ENCODE data around the gene CCL14.

The CCL14 gene

GRCh38 chr17:35969558-35970380 lies 16.8 kb downstream of the CCL14 start:
- Histone ChIP-seq H3K9me3 (ENCODE audit: control extremely low read depth in 1 of 5, control insufficient read depth in 4 of 5, insufficient read depth in 2 of 5, low read depth in 1 of 5, low read length in 4 of 5) (no peaks in the 10 kb centered on the region), H3K4me1 (ENCODE audit: control extremely low read depth in 1 of 4, control insufficient read depth in 4 of 4, insufficient read depth in 4 of 4, low read length in 3 of 4) (peaks cover 0 to 6% (median 3%) of the 10 kb centered on the region in 4 experiments), H3K27me3 (replicated peaks in 2 of 5; ENCODE audit: control insufficient read depth in 4 of 5, insufficient read depth in 5 of 5, low read length in 4 of 5) (no peaks in the 10 kb centered on the region), H3K36me3 (ENCODE audit: control insufficient read depth in 4 of 4, insufficient read depth in 4 of 4, low read length in 3 of 4) (no peaks in the 10 kb centered on the region), H3K27ac (ENCODE audit: insufficient read depth in 1 of 2, low read depth in 1 of 2, low read length in 2 of 2, poor library complexity in 1 of 2, severe bottlenecking in 2 of 2) (no peak overlapping the region), H3K4me3 (ENCODE audit: control insufficient read depth in 1 of 7, extremely low read depth in 1 of 7, insufficient read depth in 4 of 7, low read depth in 2 of 7, low read length in 6 of 7) (no peak overlapping the region)
- ChIA-PET CTCF (interaction anchor here (0.6 to 21.0 kb wide), 13 partner anchors 9 to 179 kb away, joined by 3 to 370 read pairs (median 4); partner anchors contain the start of gene CCL15), POLR2A (no interaction called here)
- 51% methylated on average over 6 of the region's 8 CpGs for WGBS (ENCODE audit: insufficient coverage)
- peak; percentile 78 to 87 (median 79) for DNase-seq

- no peaks in the 10 kb centered on the region for H3K9me3 ChIP-seq (ENCODE audit: control extremely low read depth in 1 of 5, control insufficient read depth in 4 of 5, insufficient read depth in 2 of 5, low read depth in 1 of 5, low read length in 4 of 5)
- H3K36me3 ChIP-seq (ENCODE audit: control insufficient read depth in 4 of 4, insufficient read depth in 4 of 4, low read length in 3 of 4), result no peaks in the 10 kb centered on the region
- no peak overlapping the region for H3K4me3 ChIP-seq (ENCODE audit: control insufficient read depth in 1 of 7, extremely low read depth in 1 of 7, insufficient read depth in 4 of 7, low read depth in 2 of 7, low read length in 6 of 7)
- WGBS (ENCODE audit: insufficient coverage), result 97% methylated on average over 7 of the region's 10 CpGs
- POLR2A ChIA-PET, result no interaction called here
- CTCF ChIA-PET, result interaction anchor here (0.8 to 21.0 kb wide), 8 partner anchors 8 to 180 kb away, joined by 3 to 370 read pairs (median 6); no protein-coding TSS in a partner anchor
- H3K4me1 ChIP-seq (ENCODE audit: control extremely low read depth in 1 of 4, control insufficient read depth in 4 of 4, insufficient read depth in 4 of 4, low read length in 3 of 4), result peaks cover 0 to 5% (median 2%) of the 10 kb centered on the region in 4 experiments
- no peaks in the 10 kb centered on the region for H3K27me3 ChIP-seq (replicated peaks in 2 of 5; ENCODE audit: control insufficient read depth in 4 of 5, insufficient read depth in 5 of 5, low read length in 4 of 5)
- no peak overlapping the region for H3K27ac ChIP-seq (ENCODE audit: insufficient read depth in 1 of 2, low read depth in 1 of 2, low read length in 2 of 2, poor library complexity in 1 of 2, severe bottlenecking in 2 of 2)
- DNase-seq, result no peak
Observed at GRCh38 chr17:35968520-35969054, 17.9 kb downstream of the CCL14 start.

DNA sequence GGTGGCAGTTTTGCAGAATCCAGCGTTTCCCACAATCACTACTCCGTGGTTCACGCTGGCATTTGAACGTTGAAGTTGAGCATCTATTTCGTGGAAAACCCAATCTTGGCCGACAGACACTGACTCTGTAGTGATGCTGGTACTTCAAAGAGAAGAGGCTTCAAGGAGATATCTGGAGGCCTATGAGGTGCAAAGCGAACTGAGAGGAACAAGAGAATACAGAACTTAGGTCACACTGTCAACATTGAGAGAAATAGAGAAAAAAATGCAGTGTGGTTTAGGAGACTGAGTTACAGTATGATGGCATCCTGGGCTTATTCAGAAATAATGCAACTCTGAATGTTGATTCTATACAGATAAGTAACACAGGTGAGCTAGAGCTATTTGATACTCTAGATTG lies 21.3 kb downstream of the CCL14 start:
- Histone ChIP-seq H3K36me3 (ENCODE audit: control insufficient read depth in 4 of 4, insufficient read depth in 4 of 4, low read length in 3 of 4) (no peaks in the 10 kb centered on the region), H3K4me3 (ENCODE audit: control insufficient read depth in 1 of 7, extremely low read depth in 1 of 7, insufficient read depth in 4 of 7, low read depth in 2 of 7, low read length in 6 of 7) (no peak overlapping the region), H3K9me3 (ENCODE audit: control extremely low read depth in 1 of 5, control insufficient read depth in 4 of 5, insufficient read depth in 2 of 5, low read depth in 1 of 5, low read length in 4 of 5) (no peaks in the 10 kb centered on the region), H3K4me1 (ENCODE audit: control extremely low read depth in 1 of 4, control insufficient read depth in 4 of 4, insufficient read depth in 4 of 4, low read length in 3 of 4) (no peaks in the 10 kb centered on the region), H3K27me3 (replicated peaks in 2 of 5; ENCODE audit: control insufficient read depth in 4 of 5, insufficient read depth in 5 of 5, low read length in 4 of 5) (no peaks in the 10 kb centered on the region), H3K27ac (ENCODE audit: insufficient read depth in 1 of 2, low read depth in 1 of 2, low read length in 2 of 2, poor library complexity in 1 of 2, severe bottlenecking in 2 of 2) (no peak overlapping the region)
- no peak for DNase-seq
- 97% methylated on average over 7 of the region's 7 CpGs for WGBS (ENCODE audit: insufficient coverage)
- ChIA-PET CTCF (interaction anchor here (0.8 to 21.0 kb wide), 5 partner anchors 16 to 518 kb away, joined by 3 to 370 read pairs (median 3); partner anchors contain the start of genes CCL15 and CCL16), POLR2A (no interaction called here)

DNA sequence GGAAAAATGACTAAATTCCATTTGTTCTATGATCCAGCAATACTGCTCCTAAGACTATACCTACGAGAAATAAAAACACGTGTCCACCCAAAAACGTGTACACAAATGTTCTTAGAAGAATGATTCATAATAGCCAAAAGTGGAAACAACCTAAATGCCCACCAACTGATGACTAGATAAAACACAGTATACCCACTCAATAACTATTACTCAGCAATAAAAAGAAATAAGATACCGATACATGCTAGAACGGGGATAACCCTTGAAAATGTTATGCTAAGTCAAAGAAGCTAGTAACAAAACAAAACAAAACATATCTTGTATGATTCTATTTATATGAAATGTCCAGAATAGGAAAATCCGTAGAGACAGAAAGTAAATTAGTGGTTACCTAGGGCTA lies 22.9 kb downstream of the CCL14 start:
- ChIA-PET CTCF (interaction anchor here (0.8 kb wide), 1 partner anchor 183 kb away, joined by 3 read pairs; no protein-coding TSS in a partner anchor), POLR2A (interaction anchor here (0.6 kb wide), 1 partner anchor 95 kb away, joined by 3 read pairs; the partner anchor contains the start of gene HEATR9)
- H3K36me3 ChIP-seq (ENCODE audit: control insufficient read depth in 4 of 4, insufficient read depth in 4 of 4, low read length in 3 of 4), result no peaks in the 10 kb centered on the region
- no CpG with 5 or more reads among the region's 6 CpGs for WGBS (ENCODE audit: insufficient coverage)
- H3K4me3 ChIP-seq (ENCODE audit: control insufficient read depth in 1 of 7, extremely low read depth in 1 of 7, insufficient read depth in 4 of 7, low read depth in 2 of 7, low read length in 6 of 7), result no peak overlapping the region
- no peak for DNase-seq
- H3K27me3 ChIP-seq (replicated peaks in 2 of 5; ENCODE audit: control insufficient read depth in 4 of 5, insufficient read depth in 5 of 5, low read length in 4 of 5), result no peaks in the 10 kb centered on the region
- no peaks in the 10 kb centered on the region for H3K9me3 ChIP-seq (ENCODE audit: control extremely low read depth in 1 of 5, control insufficient read depth in 4 of 5, insufficient read depth in 2 of 5, low read depth in 1 of 5, low read length in 4 of 5)
- no peaks in the 10 kb centered on the region for H3K4me1 ChIP-seq (ENCODE audit: control extremely low read depth in 1 of 4, control insufficient read depth in 4 of 4, insufficient read depth in 4 of 4, low read length in 3 of 4)
- H3K27ac ChIP-seq (ENCODE audit: insufficient read depth in 1 of 2, low read depth in 1 of 2, low read length in 2 of 2, poor library complexity in 1 of 2, severe bottlenecking in 2 of 2), result no peak overlapping the region

GRCh38 chr17:35953720-35954119 lies 32.8 kb downstream of the CCL14 start:
- ChIA-PET CTCF (no interaction called here), POLR2A (no interaction called here)
- Histone ChIP-seq H3K9me3 (ENCODE audit: control extremely low read depth in 1 of 5, control insufficient read depth in 4 of 5, insufficient read depth in 2 of 5, low read depth in 1 of 5, low read length in 4 of 5) (no peaks in the 10 kb centered on the region), H3K36me3 (ENCODE audit: control insufficient read depth in 4 of 4, insufficient read depth in 4 of 4, low read length in 3 of 4) (no peaks in the 10 kb centered on the region), H3K27ac (ENCODE audit: insufficient read depth in 1 of 2, low read depth in 1 of 2, low read length in 2 of 2, poor library complexity in 1 of 2, severe bottlenecking in 2 of 2) (no peak overlapping the region), H3K4me3 (ENCODE audit: control insufficient read depth in 1 of 7, extremely low read depth in 1 of 7, insufficient read depth in 4 of 7, low read depth in 2 of 7, low read length in 6 of 7) (no peak overlapping the region), H3K4me1 (ENCODE audit: control extremely low read depth in 1 of 4, control insufficient read depth in 4 of 4, insufficient read depth in 4 of 4, low read length in 3 of 4) (no peaks in the 10 kb centered on the region), H3K27me3 (replicated peaks in 2 of 5; ENCODE audit: control insufficient read depth in 4 of 5, insufficient read depth in 5 of 5, low read length in 4 of 5) (peaks cover 0 to 3% (median 2%) of the 10 kb centered on the region in 5 experiments)
- no peak for DNase-seq
- WGBS (ENCODE audit: insufficient coverage), result 88% methylated on average over 7 of the region's 7 CpGs

- H3K36me3 ChIP-seq (ENCODE audit: control insufficient read depth in 4 of 4, insufficient read depth in 4 of 4, low read length in 3 of 4), result no peaks in the 10 kb centered on the region
- WGBS (ENCODE audit: insufficient coverage), result 100% methylated on average over 3 of the region's 3 CpGs
- peaks cover 0 to 3% (median 2%) of the 10 kb centered on the region in 5 experiments for H3K27me3 ChIP-seq (replicated peaks in 2 of 5; ENCODE audit: control insufficient read depth in 4 of 5, insufficient read depth in 5 of 5, low read length in 4 of 5)
- CTCF ChIA-PET, result interaction anchor here (0.7 to 2.4 kb wide), 3 partner anchors 9 to 199 kb away, joined by 5 to 6 read pairs (median 6); no protein-coding TSS in a partner anchor
- no peaks in the 10 kb centered on the region for H3K9me3 ChIP-seq (ENCODE audit: control extremely low read depth in 1 of 5, control insufficient read depth in 4 of 5, insufficient read depth in 2 of 5, low read depth in 1 of 5, low read length in 4 of 5)
- H3K27ac ChIP-seq (ENCODE audit: insufficient read depth in 1 of 2, low read depth in 1 of 2, low read length in 2 of 2, poor library complexity in 1 of 2, severe bottlenecking in 2 of 2), result no peak overlapping the region
- POLR2A ChIA-PET, result no interaction called here
- H3K4me1 ChIP-seq (ENCODE audit: control extremely low read depth in 1 of 4, control insufficient read depth in 4 of 4, insufficient read depth in 4 of 4, low read length in 3 of 4), result peaks cover 0 to 6% (median 4%) of the 10 kb centered on the region in 4 experiments
- H3K4me3 ChIP-seq (ENCODE audit: control insufficient read depth in 1 of 7, extremely low read depth in 1 of 7, insufficient read depth in 4 of 7, low read depth in 2 of 7, low read length in 6 of 7), result no peak overlapping the region
- DNase-seq, result peak in 1 of 3 donors; percentile 21
Observed at GRCh38 chr17:35949401-35949800, 37.1 kb downstream of the CCL14 start.

DNA sequence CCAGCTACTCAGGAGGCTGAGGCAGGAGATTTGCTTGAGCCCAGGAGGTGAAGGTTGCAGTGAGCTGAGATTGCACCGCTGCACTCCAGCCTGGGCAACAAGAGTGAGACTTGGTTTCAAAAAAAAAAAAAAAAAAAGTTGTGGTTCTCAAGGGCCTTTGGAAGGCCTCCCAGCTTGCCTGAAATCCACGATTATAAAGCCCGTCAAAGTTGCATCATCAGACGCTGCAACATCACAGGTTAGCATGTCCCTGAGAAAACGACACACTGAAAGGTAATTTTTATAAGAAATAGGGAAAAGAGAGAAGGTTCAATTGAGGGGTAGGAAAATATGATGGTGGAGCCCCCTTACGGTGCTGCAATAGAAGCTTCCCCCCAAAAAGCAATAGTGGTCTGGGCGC lies 38.4 kb downstream of the CCL14 start:
- Histone ChIP-seq H3K27ac (ENCODE audit: insufficient read depth in 1 of 2, low read depth in 1 of 2, low read length in 2 of 2, poor library complexity in 1 of 2, severe bottlenecking in 2 of 2) (no peak overlapping the region), H3K4me3 (ENCODE audit: control insufficient read depth in 1 of 7, extremely low read depth in 1 of 7, insufficient read depth in 4 of 7, low read depth in 2 of 7, low read length in 6 of 7) (no peak overlapping the region), H3K9me3 (ENCODE audit: control extremely low read depth in 1 of 5, control insufficient read depth in 4 of 5, insufficient read depth in 2 of 5, low read depth in 1 of 5, low read length in 4 of 5) (no peaks in the 10 kb centered on the region), H3K27me3 (replicated peaks in 2 of 5; ENCODE audit: control insufficient read depth in 4 of 5, insufficient read depth in 5 of 5, low read length in 4 of 5) (peaks cover 0 to 1% (median 0%) of the 10 kb centered on the region in 5 experiments), H3K36me3 (ENCODE audit: control insufficient read depth in 4 of 4, insufficient read depth in 4 of 4, low read length in 3 of 4) (no peaks in the 10 kb centered on the region), H3K4me1 (ENCODE audit: control extremely low read depth in 1 of 4, control insufficient read depth in 4 of 4, insufficient read depth in 4 of 4, low read length in 3 of 4) (peaks cover 0 to 6% (median 4%) of the 10 kb centered on the region in 4 experiments)
- WGBS (ENCODE audit: insufficient coverage), result 98% methylated on average over 5 of the region's 7 CpGs
- ChIA-PET CTCF (interaction anchor here (0.7 to 2.4 kb wide), 5 partner anchors 8 to 200 kb away, joined by 3 to 6 read pairs (median 3); no protein-coding TSS in a partner anchor), POLR2A (no interaction called here)
- DNase-seq, result no peak

All from common myeloid progenitor, CD34-positive (primary cell).